HG03354 (cell line): ENCODE results near the gene LARGE1.

Experiments
- ATAC-seq: cut with Tn5 transposase; IDR thresholded peaks from one replicate; pipeline ENCODE4 v1.9.1; 2021; ENCODE audit warnings: mild to moderate bottlenecking; ENCODE audit not compliant: unreplicated experiment, poor library complexity, severe bottlenecking

The LARGE1 gene

DNA sequence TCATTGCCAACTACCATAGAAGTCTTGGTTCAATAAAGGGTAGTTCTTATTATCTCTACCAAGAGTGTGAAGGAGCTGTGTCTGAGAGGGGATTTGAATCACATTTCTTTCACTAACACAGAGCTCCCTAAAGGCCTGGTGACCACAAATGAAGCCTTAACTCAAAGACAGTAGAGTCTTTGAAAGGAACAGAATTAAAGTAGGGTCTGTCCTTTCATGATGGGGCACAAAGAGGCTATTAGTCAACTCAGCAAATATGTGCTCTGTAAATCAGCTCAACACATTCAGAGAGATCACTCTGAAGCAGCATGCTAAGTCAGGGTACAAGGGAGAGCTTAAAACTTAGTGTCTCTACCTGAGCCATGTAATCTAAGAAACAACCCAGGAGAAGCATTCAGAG is 649.7 kb downstream of the LARGE1 start:
- ATAC-seq: no peak

DNA sequence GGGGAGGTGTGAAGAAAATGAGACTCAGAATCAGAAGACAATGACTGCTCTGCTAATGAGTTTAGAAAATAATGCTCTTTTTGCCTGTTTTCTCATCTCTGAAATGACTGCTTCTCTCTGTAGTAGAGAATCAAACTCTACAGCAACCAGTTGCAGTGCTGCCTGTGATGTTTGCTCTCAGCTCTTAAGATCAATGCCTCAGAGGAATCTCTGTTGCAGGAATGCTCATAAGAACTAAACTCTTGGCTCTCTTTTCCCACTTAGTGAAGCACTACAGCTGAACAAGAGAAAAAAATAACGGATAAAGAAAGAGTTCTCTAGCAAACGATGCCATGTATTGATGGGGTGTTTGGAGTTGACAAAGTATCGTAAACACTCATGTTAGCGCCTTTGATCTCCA is 658.6 kb downstream of the LARGE1 start:
- ATAC-seq: no peak

DNA sequence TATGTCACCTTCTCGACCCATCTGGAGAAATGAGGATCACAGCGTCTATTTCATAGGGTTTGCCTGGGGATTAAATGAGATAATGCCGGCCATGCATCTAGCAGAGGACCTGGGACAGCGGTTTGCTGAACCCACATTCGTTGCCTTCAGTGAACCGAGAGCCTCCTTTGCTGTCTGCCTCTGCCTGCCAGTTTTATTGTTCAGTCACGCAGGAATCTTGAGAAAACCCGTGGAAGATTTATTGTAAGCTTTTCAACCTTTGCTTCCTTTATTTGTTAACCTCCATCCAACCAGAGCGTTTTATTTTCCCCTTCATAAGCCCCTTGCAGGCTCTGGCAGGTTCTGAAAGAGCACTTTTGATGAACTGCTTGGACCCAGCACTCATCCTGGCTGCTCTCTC is 659.8 kb downstream of the LARGE1 start:
- no peak for ATAC-seq

DNA sequence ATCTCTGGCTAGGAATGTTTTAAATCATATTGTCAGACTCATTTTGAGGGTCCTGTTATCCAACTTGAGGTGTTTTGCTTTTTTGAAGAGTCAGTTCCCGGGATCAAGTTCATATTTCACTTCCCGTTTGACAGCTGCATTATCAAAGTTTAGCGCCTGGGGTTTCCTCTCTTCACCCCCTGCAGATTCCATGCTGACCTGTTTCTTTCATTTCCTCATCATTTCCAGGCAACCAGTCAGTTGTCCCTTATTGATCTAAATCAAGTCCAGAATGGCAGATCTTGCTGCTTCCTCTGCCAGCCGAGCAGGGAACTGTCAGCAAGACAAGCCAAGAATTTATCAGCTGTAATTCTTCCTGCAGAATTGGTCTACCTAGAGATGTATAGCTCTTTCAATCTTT is 664.5 kb downstream of the LARGE1 start:
- ATAC-seq: no peak

DNA sequence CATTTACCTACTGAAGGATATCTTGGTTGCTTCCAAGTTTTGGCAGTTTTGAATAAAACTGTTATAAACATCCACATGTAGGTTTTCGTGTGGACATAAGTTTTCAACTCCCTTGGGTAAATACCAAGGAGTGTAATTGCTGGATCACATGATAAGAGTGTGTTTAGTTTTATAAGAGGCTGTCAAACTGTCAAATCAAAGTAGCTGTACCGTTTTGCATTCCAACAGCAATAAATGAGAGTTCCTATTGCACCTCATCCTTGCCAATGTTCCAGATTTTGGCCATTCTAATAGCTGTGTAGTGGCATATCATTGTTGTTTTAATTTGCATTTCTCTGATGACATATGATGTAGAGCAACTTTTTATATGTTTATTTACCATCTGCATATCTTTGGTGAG is 671.3 kb downstream of the LARGE1 start:
- no peak for ATAC-seq

DNA sequence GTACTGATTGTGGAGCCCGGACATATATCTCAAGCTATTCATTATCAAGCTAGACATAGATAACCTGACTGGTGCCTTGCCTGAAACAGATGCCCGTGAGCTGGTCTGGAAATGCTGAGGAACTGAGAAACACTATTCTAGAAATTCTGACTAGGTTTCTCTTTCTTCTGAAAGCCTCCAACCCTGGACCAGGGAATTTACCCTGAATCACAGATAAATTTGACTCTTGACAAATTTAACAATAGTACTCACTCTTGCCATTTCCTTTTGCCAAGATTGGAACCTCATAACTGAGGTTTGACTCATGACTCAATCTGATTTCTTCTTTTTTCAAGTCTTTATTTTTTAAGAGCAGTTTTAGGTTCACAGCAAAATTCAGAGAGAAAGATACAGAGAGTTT is 672.5 kb downstream of the LARGE1 start:
- ATAC-seq: peak; percentile 75

DNA sequence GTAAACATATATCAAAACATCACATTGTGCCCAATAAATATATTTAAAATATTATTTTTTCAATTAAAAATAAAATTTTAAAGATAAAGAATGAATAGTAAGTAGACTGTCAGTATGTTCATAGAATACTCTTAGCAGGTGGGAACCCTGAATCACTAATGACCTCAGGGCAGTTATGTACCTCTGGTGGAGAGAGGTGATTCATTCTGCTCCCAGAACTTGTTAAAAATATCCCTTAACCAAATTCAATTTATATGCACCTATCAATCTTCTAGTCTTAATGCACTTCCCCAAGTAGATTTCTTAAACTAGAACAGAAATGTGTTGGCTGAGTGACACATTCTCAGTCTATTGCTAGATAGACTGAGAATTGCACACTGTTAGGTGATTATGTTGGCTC is 678.2 kb downstream of the LARGE1 start:
- ATAC-seq: no peak

DNA sequence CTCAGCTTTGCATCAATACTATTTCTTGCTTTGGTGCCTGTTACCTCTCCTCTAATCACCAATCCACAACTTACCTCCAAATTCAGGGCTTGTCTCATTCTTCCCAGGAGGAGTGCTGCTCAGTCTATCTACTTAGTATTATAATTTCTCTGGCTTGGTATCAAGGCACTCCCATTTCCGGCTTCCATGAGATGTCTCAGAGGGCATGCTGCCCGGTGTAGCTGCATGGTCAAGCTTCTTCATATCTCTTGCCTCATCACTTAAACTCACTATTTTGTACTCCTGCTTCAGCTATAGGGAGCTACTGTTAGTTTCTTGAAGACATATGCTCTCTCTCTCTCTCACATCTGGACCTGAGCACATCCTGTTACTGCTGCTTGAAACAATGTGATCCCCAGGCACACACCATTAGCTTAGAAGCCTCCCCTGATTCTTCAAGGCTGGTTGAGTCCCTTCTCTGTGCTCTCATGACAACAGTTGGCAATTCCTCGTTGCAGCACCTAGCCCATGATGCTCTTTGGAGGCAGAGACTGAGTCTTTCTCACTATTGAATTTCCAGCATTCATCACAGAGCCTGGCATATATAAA is 679.3 kb downstream of the LARGE1 start:
- ATAC-seq: no peak

DNA sequence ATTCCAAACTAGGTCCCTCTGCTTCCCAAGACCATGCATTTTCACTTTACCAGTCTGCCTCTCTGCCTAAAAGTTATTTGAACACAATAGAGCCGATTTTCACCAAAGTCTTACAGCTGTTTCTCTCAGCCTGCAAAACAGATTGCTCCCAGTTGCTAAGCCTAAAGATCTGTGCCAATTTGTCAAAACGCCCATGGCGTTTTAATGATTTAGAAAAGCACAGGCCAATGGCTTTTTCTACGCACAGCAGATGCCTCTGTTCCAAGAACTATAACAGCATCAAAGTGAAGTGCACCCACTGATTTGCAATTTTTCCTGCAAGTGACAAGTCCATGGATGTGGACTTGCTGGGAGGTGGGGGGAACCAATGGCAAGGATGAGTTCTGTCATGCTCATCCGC is 688.2 kb downstream of the LARGE1 start:
- ATAC-seq: no peak

DNA sequence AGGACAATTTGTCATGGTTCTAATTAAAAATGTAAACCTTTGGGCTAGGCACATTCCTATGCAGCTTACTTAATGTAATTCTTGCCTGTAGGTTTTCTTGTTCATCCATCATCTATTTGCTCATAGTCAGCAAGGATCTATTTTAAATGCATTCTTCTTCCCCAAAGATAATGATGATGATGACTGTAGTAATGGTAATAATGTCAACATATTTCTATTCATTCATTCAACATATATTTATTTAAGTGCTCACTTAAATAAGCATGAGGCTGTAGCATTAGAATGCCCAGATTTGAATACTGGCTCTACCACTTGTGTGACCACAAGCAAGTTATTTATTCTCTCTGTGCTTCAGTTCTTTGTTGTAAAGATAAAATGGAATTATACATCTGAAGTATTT is 692.5 kb downstream of the LARGE1 start:
- no peak for ATAC-seq

DNA sequence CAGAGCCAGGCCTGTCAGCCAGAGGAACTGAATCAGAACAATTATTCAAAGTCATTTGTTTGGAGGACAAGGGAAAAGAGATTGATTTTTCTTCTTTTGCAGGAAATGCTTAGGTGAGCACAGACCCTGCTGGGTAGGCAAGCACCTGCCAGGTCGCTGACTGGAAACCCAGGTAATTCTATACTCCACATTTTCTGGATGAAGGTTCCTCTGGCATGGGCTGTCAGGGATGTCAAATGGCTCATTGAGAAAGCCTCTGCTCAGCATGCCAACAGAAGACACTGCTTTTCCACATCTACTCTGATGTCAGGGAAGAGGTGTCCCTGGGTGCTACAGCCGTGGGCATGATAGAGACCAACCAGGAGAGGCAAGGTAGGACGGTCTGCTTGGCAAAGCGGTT is 695.4 kb downstream of the LARGE1 start:
- ATAC-seq: no peak
